ENCODE data around the gene TMCO1. TPM values are rescaled to one million over a fixed set of nuclear protein-coding genes. Genes with fewer than 3 reads are reported as not detected.

TMCO1 gene
- polyA plus RNA-seq, 1 of the 3 experiments (the other 2 are of a cell fraction): 54.4 TPM

- Histone ChIP-seq H3K79me2 (ENCODE audit: insufficient read depth) (peaks cover 40% of the 10 kb centered on the region), H3K4me2 (peak overlapping the region; percentile 12; the same call in 1 of the 2 replicates), H3K9me2 (no peaks in the 10 kb centered on the region), H4K20me1 (ENCODE audit: insufficient read depth) (no peaks in the 10 kb centered on the region), H3K27me3 (ENCODE audit: insufficient read depth) (no peaks in the 10 kb centered on the region), H2AFZ (ENCODE audit: low read depth) (0 out of 2 replicates have a peak overlapping the region, but pooled peaks have one; percentile 24), H3K36me3 (replicated peaks in 1 of 2; ENCODE audit: control insufficient read depth in 1 of 2, insufficient read depth in 2 of 2, low read length in 1 of 2) (peaks cover 8 to 16% of the 10 kb centered on the region in 2 experiments), H3F3A (replicated peaks; ENCODE audit: insufficient read depth) (peaks cover 22% of the 10 kb centered on the region), H3K4me1 (ENCODE audit: control insufficient read depth in 1 of 2, insufficient read depth in 2 of 2, low read depth in 1 of 2, low read length in 1 of 2) (peaks cover 5 to 10% of the 10 kb centered on the region in 2 experiments; a peak in 3 of 4 replicates), H3K9me3 (no peaks in the 10 kb centered on the region), H3K4me3 (ENCODE audit: low read depth in 2 of 2, low read length in 1 of 2) (no peak overlapping the region), H3K27ac (ENCODE audit: low read depth in 2 of 2, low read length in 1 of 2) (peak overlapping the region in 1 of 2 experiments; percentile 82; a peak in 2 of 4 replicates), H3K9ac (peak overlapping the region; percentile 13; the same call in 1 of the 2 replicates)
- no peak for DNase-seq
- ChIA-PET CTCF (no interaction called here), POLR2A (no interaction called here)
- 41% methylated on average over 9 of the region's 9 CpGs for WGBS (ENCODE audit: low lambda C conversion rate)
- peak; percentile 60 for TF ChIP-seq JUND (IDR thresholded peaks at IDR 0.05)
- no peak for TF ChIP-seq NRF1 (IDR thresholded peaks at IDR 0.05; ENCODE audit: low read depth, low read length)
- peak; percentile 38; the same call in 1 of the 2 replicates for TF ChIP-seq PBX3 (IDR thresholded peaks at IDR 0.05)
- TF ChIP-seq RAD21 (IDR thresholded peaks at IDR 0.05; ENCODE audit: low read length): no peak
- no peak for TF ChIP-seq CHD2 (IDR thresholded peaks at IDR 0.05; ENCODE audit: low read length, partially characterized antibody)
- no peak for TF ChIP-seq SIN3A (IDR thresholded peaks at IDR 0.05; ENCODE audit: borderline replicate concordance, low read depth, low read length)
- no peak for TF ChIP-seq YY1 (IDR thresholded peaks at IDR 0.05; ENCODE audit: low read depth)
- no peak for TF ChIP-seq TAF1 (IDR thresholded peaks at IDR 0.05; ENCODE audit: borderline replicate concordance, low read depth, low read length)
- peak; percentile 71 for TF ChIP-seq MAX (IDR thresholded peaks at IDR 0.05; ENCODE audit: low read depth)
- TF ChIP-seq SMC3 (IDR thresholded peaks at IDR 0.05; ENCODE audit: low read depth, low read length): no peak
- TF ChIP-seq RFX5 (IDR thresholded peaks at IDR 0.05; ENCODE audit: low read length): no peak
- TF ChIP-seq EP300 (IDR thresholded peaks at IDR 0.05; ENCODE audit: borderline replicate concordance in 1 of 2, low read depth in 1 of 2, low read length in 1 of 2): no peak; a peak in 1 of 4 replicates
- TF ChIP-seq FOXM1 (IDR thresholded peaks at IDR 0.05; ENCODE audit: low read depth): no peak
- TF ChIP-seq REST (IDR thresholded peaks at IDR 0.05; ENCODE audit: low read depth, low read length): no peak
- no peak for TF ChIP-seq CTCF (IDR thresholded peaks at IDR 0.05)
- peak; percentile 30; the same call in 1 of the 2 replicates for TF ChIP-seq POLR2AphosphoS5 (IDR thresholded peaks at IDR 0.05; ENCODE audit: low read depth, low read length)
- peak; percentile 69; the same call in 1 of the 2 replicates for TF ChIP-seq RXRA (IDR thresholded peaks at IDR 0.05; ENCODE audit: borderline replicate concordance, low read depth)
- TF ChIP-seq NFIC (IDR thresholded peaks at IDR 0.05; ENCODE audit: borderline replicate concordance): no peak
- no peak for TF ChIP-seq IRF3 (IDR thresholded peaks at IDR 0.05; ENCODE audit: low read depth, low read length)
- no peak for TF ChIP-seq RCOR1 (IDR thresholded peaks at IDR 0.05; ENCODE audit: low read length)
- TF ChIP-seq TEAD4 (IDR thresholded peaks at IDR 0.05; ENCODE audit: borderline replicate concordance, insufficient read depth): peak; percentile 65; the same call in 1 of the 2 replicates
- no peak for TF ChIP-seq USF2 (IDR thresholded peaks at IDR 0.05; ENCODE audit: borderline replicate concordance, low read depth, low read length)
- TF ChIP-seq FOXJ3 (CRISPR knock-in tag; IDR thresholded peaks at IDR 0.05): no peak
Observed at GRCh38 chr1:165773324-165773965, 4.8 kb upstream of the TMCO1 start.

All from SK-N-SH (cell line).